ENCODE data around the gene SNTG2. TPM values are rescaled to one million over a fixed set of nuclear protein-coding genes. Genes with fewer than 3 reads are reported as not detected.

Gene SNTG2
- total and polyA plus RNA-seq, 7 donors, result 0.26 to 1.7 (median 0.73) TPM; not detected in 2

GRCh38 chr2:1081451-1082225, 131.0 kb downstream of the SNTG2 start:
- DNase-seq (peak in 1 of 2 donors; percentile 56), ATAC-seq (no peak)
- H3K9me3 ChIP-seq, result no peaks in the 10 kb centered on the region
- TF ChIP-seq, protein P1, sequence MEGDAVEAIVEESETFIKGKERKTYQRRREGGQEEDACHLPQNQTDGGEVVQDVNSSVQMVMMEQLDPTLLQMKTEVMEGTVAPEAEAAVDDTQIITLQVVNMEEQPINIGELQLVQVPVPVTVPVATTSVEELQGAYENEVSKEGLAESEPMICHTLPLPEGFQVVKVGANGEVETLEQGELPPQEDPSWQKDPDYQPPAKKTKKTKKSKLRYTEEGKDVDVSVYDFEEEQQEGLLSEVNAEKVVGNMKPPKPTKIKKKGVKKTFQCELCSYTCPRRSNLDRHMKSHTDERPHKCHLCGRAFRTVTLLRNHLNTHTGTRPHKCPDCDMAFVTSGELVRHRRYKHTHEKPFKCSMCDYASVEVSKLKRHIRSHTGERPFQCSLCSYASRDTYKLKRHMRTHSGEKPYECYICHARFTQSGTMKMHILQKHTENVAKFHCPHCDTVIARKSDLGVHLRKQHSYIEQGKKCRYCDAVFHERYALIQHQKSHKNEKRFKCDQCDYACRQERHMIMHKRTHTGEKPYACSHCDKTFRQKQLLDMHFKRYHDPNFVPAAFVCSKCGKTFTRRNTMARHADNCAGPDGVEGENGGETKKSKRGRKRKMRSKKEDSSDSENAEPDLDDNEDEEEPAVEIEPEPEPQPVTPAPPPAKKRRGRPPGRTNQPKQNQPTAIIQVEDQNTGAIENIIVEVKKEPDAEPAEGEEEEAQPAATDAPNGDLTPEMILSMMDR (IDR thresholded peaks at IDR 0.05), result no peak
- no peaks in the 10 kb centered on the region for H3K36me3 ChIP-seq (ENCODE audit: insufficient read depth in 1 of 2, low read depth in 1 of 2)
- intact Hi-C loops (cut with DNase I), result no loop called here
- no peaks in the 10 kb centered on the region for H3K27me3 ChIP-seq (ENCODE audit: insufficient read depth in 3 of 3, low read length in 2 of 3)
- no peaks in the 10 kb centered on the region for H3K4me1 ChIP-seq
- H3K27ac ChIP-seq, result no peak overlapping the region
- no peak overlapping the region for H3K4me3 ChIP-seq
- 28 to 44% (median 32%) methylated on average over 14 of the region's 14 CpGs for WGBS, 3 donors

GRCh38 chr2:1082456-1083205, 132.0 kb downstream of the SNTG2 start:
- WGBS, 3 donors, result 71 to 76% (median 72%) methylated on average over 17 of the region's 17 CpGs
- TF ChIP-seq, protein P1 (IDR thresholded peaks at IDR 0.05), result no peak
- Histone ChIP-seq H3K4me3 (no peak overlapping the region), H3K4me1 (no peaks in the 10 kb centered on the region), H3K36me3 (ENCODE audit: insufficient read depth in 1 of 2, low read depth in 1 of 2) (no peaks in the 10 kb centered on the region), H3K9me3 (no peaks in the 10 kb centered on the region), H3K27ac (no peak overlapping the region), H3K27me3 (ENCODE audit: insufficient read depth in 3 of 3, low read length in 2 of 3) (no peaks in the 10 kb centered on the region)
- no peak for DNase-seq
- intact Hi-C loops (cut with DNase I), result no loop called here
- ATAC-seq, result no peak

DNA sequence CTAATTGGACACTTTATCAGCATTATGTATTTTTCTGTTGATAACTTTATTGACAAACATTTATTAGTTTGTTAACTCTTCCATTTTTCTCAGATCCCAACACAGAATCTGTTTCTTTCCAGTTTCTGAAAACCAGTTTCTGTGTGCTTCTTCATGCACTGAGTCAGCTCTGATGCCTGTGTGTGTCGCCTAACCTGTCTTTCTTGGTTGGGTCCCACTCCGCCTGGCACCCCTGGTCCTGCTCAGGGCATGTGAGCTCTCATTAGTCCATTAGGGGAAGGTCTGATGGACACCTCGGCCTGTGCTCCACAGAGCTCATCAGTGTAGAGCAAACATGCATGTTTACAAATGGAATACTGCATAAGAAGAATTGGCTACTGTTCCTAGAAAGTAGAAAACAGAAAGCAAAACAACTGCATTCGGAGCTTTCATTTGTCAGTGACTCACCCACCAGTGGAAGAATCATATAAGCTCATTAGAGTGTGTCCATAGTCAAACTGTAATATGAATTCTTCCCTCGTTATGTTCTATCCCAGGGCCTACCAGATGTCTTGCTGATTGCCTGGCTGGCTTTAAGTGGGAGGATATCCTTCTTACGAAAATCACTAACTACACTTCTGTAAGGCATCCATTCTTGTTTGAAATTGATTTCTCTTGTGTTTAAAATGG, 137.7 kb downstream of the SNTG2 start:
- no peak for DNase-seq
- TF ChIP-seq, protein P1 (IDR thresholded peaks at IDR 0.05), result no peak
- Histone ChIP-seq H3K36me3 (ENCODE audit: insufficient read depth in 1 of 2, low read depth in 1 of 2) (no peaks in the 10 kb centered on the region), H3K4me3 (no peak overlapping the region), H3K27ac (no peak overlapping the region), H3K9me3 (no peaks in the 10 kb centered on the region), H3K4me1 (no peaks in the 10 kb centered on the region), H3K27me3 (ENCODE audit: insufficient read depth in 3 of 3, low read length in 2 of 3) (no peaks in the 10 kb centered on the region)
- 71 to 74% (median 73%) methylated on average over 6 of the region's 6 CpGs for WGBS, 3 donors
- no peak for ATAC-seq
- intact Hi-C loops (cut with DNase I), result no loop called here

GRCh38 chr2:1088940-1089339, 138.3 kb downstream of the SNTG2 start:
- TF ChIP-seq, protein P1 (IDR thresholded peaks at IDR 0.05), result no peak
- ATAC-seq (no peak), DNase-seq (no peak)
- WGBS, 3 donors, result 87 to 92% (median 89%) methylated on average over 4 of the region's 4 CpGs
- Histone ChIP-seq H3K27ac (no peak overlapping the region), H3K36me3 (ENCODE audit: insufficient read depth in 1 of 2, low read depth in 1 of 2) (no peaks in the 10 kb centered on the region), H3K4me3 (no peak overlapping the region), H3K4me1 (no peaks in the 10 kb centered on the region), H3K9me3 (no peaks in the 10 kb centered on the region), H3K27me3 (ENCODE audit: insufficient read depth in 3 of 3, low read length in 2 of 3) (no peaks in the 10 kb centered on the region)
- intact Hi-C loops (cut with DNase I), result no loop called here
